Memory B cell (primary cell): ENCODE results near the gene JUND.
A peak's percentile ranks its signal among the peaks of the same experiment; 100 is the strongest.

ENCODE experiments used
- ATAC-seq: fragments of 150-1000 bp; cut with Tn5 transposase; 2 replicates; pipeline ENCODE4 v1.10.0; 2021; ENCODE audit warnings: low read depth, mild to moderate bottlenecking, moderate library complexity
- DNase-seq, 2 donors: peaks; one replicate each; pipeline ENCODE4 v3.0.0; 2022; ENCODE audit warnings: low spot score in 2 of 2
- H3K27ac Mint-ChIP-seq: one replicate; pipeline ENCODE4 v1.8.0; 2022; ENCODE audit warnings: mild to moderate bottlenecking, moderate library complexity, mixed read lengths
- H3K27me3 Mint-ChIP-seq: one replicate; pipeline ENCODE4 v1.8.0; 2022; ENCODE audit warnings: mixed read lengths
- H3K36me3 Mint-ChIP-seq: one replicate; pipeline ENCODE4 v1.8.0; 2022; ENCODE audit warnings: mild to moderate bottlenecking, mixed read lengths
- H3K4me1 Mint-ChIP-seq: one replicate; pipeline ENCODE4 v1.8.0; 2022; ENCODE audit warnings: mixed read lengths
- H3K4me3 Mint-ChIP-seq: one replicate; pipeline ENCODE4 v1.8.0; 2022; ENCODE audit warnings: mild to moderate bottlenecking, moderate library complexity, mixed read lengths
- H3K9me3 Mint-ChIP-seq: one replicate; pipeline ENCODE4 v1.8.0; 2022; ENCODE audit warnings: mixed read lengths

Gene JUND

DNA sequence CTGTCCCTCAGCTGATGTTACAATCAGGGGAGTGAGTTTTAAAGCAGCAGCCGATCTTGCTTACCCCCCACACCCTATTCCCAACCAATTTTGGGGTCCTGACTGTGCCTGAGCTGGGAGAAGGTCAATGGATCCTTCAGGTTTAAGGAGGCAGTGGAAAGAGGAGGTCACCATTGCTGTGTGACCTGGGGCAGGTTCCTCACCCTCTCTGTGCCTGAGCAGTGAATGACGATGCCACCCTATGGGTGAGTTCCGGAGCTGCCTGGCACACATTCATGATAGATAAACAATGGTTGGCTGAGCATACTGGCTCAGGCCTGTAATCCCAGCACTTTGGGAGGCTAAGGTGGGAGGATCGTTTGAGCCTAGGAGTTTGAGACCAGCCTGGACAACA lies 20.3 kb upstream of the JUND start:
- H3K27me3 Mint-ChIP-seq: no peaks in the 10 kb centered on the region
- peaks cover 23% of the 10 kb centered on the region for H3K4me1 Mint-ChIP-seq
- H3K36me3 Mint-ChIP-seq: no peaks in the 10 kb centered on the region
- no peak overlapping the region for H3K4me3 Mint-ChIP-seq
- H3K27ac Mint-ChIP-seq: no peak overlapping the region
- DNase-seq: no peak
- ATAC-seq: no peak
- H3K9me3 Mint-ChIP-seq: no peaks in the 10 kb centered on the region

DNA sequence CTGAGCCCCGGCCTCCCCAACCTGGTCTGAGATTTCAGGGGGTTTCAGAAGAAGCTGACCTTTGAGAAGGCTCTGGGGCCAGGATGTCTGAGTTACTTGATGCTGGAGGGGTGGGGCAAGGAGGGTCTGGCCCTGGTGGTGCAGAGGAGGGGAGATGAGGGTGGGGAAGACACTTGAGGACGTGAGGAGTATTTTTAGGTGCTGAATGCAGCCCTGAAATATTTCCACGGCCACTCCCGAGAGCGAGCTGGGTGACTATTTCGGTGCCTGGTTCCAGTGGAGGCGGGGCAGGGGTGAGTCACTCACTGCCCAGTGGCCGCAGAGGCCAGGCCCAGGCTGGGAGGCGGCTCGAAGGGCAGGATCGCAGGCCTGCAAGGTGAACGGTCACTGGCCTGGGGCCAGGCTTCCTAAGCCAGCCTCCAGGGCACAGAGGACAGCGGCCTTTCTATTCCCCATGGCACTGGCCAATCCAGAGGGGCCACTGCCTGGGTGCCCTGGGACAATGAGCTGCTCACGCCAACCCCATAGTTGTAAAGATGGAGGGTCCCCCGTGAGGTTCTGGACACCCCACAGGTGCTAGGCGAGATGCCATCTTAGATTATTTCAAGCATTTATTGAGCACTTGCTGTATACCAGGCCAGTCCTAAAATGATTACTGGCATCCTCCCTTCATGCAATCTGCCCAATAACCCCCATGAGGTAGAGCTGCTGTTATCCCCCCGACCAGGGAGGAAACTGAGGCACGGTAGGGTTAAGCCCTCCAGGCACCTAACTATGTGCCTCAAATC lies 19.7 kb upstream of the JUND start:
- H3K36me3 Mint-ChIP-seq: no peaks in the 10 kb centered on the region
- H3K4me1 Mint-ChIP-seq: peaks cover 18% of the 10 kb centered on the region
- no peaks in the 10 kb centered on the region for H3K9me3 Mint-ChIP-seq
- H3K27me3 Mint-ChIP-seq: no peaks in the 10 kb centered on the region
- H3K4me3 Mint-ChIP-seq: no peak overlapping the region
- no peak overlapping the region for H3K27ac Mint-ChIP-seq
- DNase-seq: no peak
- no peak for ATAC-seq

DNA sequence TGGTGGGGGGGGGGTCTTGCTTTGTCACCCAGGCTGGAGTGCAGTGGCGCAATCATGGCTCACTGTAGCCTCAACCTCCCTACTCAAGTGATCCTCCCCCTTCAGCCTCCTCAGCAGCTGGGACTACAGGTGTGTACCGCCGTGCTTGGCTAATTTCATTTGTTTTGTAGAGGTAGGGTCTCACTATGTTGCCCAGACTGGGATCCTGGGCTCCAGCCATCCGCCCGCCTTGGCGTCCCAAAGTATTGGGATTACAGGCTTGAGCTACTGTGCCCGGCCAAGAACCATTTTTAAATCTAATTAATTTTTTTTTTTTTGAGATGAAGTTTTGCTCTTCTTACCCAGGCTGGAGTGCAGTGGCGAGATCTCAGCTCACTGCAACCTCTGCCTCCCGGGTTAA lies 18.2 kb upstream of the JUND start:
- no peak overlapping the region for H3K4me3 Mint-ChIP-seq
- H3K36me3 Mint-ChIP-seq: peaks cover 2% of the 10 kb centered on the region
- DNase-seq (no peak), ATAC-seq (no peak)
- H3K4me1 Mint-ChIP-seq: peaks cover 26% of the 10 kb centered on the region
- no peaks in the 10 kb centered on the region for H3K27me3 Mint-ChIP-seq
- H3K9me3 Mint-ChIP-seq: peaks cover 2% of the 10 kb centered on the region
- no peak overlapping the region for H3K27ac Mint-ChIP-seq

DNA sequence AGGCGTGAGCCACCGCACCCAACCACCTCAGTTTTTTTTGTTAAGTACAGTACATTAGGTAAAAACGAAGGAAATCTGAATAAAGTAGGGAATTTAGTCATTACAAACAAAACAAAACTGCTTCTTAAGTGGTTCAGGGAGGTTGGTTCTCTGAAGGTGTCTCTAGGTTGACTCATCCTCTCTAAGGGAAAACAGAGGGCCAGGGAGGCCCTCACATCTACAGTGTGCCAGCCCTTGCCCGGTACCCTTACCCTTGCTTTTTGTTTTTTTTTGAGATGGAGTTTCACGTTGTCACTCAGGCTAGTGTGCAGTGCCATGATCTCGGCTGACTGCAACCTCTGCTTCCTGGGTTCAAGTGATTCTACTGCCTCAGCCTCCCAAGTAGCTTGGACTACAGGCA lies 17.2 kb upstream of the JUND start:
- H3K36me3 Mint-ChIP-seq: peaks cover 2% of the 10 kb centered on the region
- no peak for DNase-seq

DNA sequence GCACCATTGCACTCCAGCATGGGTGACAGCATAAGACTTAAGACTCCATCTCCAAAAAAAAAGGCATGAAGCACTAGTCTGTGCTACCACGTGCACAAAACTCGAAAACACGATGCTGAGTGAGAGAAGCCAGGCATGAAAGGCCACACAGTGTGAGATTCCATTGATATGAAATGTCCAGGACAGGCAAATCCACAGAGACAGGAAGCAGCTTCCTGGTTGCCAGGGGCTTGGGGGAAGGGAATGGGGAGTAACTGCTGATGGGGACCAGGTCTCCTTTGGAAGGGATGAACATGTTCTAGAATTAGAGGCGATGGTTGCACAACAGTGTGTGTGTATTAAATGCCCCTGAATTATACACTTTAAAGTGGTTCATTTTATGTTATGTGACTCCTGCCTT lies 15.9 kb upstream of the JUND start:
- no peak for DNase-seq
- H3K9me3 Mint-ChIP-seq: peaks cover 2% of the 10 kb centered on the region
- no peaks in the 10 kb centered on the region for H3K27me3 Mint-ChIP-seq
- peaks cover 2% of the 10 kb centered on the region for H3K36me3 Mint-ChIP-seq
- peak overlapping the region; percentile 93 for H3K27ac Mint-ChIP-seq
- ATAC-seq: no peak
- peaks cover 29% of the 10 kb centered on the region for H3K4me1 Mint-ChIP-seq
- H3K4me3 Mint-ChIP-seq: no peak overlapping the region

More for the DNA sequence above, 17.2 kb upstream of the JUND start:
- peaks cover 23% of the 10 kb centered on the region for H3K4me1 Mint-ChIP-seq
- H3K4me3 Mint-ChIP-seq: no peak overlapping the region
- no peak for ATAC-seq
- no peaks in the 10 kb centered on the region for H3K27me3 Mint-ChIP-seq
- peaks cover 2% of the 10 kb centered on the region for H3K9me3 Mint-ChIP-seq
- H3K27ac Mint-ChIP-seq: no peak overlapping the region

DNA sequence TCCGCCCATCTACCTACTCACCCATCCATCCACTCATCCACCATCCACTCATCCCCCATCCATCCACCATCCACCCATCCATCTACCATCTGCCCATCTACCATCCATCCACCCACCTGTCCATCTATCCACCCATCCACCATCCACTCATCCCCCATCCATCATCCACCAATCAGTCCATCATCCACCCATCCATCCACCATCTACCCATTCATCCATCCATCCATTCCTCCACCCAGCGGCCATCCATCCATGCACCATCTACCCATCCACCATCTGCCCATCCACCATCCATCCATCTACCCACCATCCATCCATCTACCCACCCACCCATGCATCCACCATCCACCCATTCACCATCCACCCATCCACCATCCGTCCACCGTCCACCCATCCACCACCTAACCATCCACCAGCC lies 13.6 kb upstream of the JUND start:
- DNase-seq: no peak
- no peaks in the 10 kb centered on the region for H3K27me3 Mint-ChIP-seq
- peaks cover 2% of the 10 kb centered on the region for H3K36me3 Mint-ChIP-seq
- H3K9me3 Mint-ChIP-seq: peaks cover 2% of the 10 kb centered on the region
- ATAC-seq: no peak
- peaks cover 41% of the 10 kb centered on the region for H3K4me1 Mint-ChIP-seq
- peak overlapping the region; percentile 93 for H3K27ac Mint-ChIP-seq
- H3K4me3 Mint-ChIP-seq: no peak overlapping the region

DNA sequence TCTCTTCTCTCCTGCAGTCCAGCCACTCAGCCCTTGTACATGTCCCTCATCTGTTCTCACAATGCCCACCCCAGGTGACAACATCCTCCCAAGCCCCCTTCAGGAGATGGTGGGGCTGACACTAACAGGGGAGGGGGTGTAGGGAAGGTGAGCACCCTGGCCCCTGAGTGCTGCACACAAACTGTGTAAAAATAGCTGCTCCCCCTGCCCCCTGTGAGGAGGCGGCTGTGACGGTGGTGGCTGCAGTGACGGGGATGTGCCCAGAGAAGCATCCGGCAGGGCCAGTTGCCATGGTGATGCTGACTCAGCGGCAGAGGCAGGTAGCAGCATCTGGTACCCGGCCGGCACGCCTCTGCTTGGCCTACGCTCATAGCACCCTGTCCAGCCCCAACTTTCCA lies 13.0 kb upstream of the JUND start:
- ATAC-seq (peak; percentile 61), DNase-seq (peak; percentile 65 to 78)
- Mint-ChIP-seq H3K9me3 (peaks cover 2% of the 10 kb centered on the region), H3K4me3 (peak overlapping the region; percentile 67), H3K4me1 (peaks cover 46% of the 10 kb centered on the region), H3K27me3 (no peaks in the 10 kb centered on the region), H3K27ac (peak overlapping the region; percentile 93), H3K36me3 (peaks cover 2% of the 10 kb centered on the region)

DNA sequence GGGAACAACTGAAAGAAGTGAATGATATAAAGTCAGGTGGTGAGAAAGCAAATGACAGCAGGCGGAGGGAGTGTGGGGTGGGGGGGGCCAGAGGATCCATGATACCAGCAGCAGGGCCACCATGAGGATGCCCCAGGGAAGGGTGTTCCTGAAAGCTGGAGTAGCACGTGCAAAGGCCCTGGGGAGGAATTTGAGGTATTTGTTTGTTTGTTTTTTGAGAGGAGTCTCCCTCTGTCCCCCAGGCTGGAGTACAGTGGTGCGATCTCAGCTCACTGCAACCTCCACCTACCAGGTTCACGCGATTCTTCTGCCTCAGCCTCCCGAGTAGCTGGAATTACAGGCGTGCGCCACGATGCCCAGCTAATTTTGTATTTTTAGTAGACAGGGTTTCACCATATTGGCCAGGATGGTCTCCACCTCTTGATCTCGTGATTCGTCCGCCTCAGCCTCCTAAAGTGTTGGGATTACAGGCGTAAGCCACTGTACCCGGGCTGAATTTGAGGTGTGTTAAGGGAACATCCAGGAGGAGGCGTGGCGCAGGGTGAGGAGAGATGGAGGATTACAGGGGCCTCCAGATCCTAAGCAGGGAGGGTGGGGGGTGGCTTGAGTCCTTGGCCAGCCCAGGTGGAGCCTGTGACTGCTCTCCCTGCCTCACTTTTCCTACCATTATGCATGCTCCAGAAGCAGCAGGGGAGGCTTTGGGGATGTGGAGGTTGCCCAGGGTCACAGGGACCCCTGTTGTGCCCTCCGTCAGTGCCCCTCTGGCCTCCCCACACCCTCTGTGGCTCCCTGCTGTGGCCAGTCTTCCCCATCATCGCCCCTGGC lies 12.4 kb upstream of the JUND start:
- peaks cover 48% of the 10 kb centered on the region for H3K4me1 Mint-ChIP-seq

DNA sequence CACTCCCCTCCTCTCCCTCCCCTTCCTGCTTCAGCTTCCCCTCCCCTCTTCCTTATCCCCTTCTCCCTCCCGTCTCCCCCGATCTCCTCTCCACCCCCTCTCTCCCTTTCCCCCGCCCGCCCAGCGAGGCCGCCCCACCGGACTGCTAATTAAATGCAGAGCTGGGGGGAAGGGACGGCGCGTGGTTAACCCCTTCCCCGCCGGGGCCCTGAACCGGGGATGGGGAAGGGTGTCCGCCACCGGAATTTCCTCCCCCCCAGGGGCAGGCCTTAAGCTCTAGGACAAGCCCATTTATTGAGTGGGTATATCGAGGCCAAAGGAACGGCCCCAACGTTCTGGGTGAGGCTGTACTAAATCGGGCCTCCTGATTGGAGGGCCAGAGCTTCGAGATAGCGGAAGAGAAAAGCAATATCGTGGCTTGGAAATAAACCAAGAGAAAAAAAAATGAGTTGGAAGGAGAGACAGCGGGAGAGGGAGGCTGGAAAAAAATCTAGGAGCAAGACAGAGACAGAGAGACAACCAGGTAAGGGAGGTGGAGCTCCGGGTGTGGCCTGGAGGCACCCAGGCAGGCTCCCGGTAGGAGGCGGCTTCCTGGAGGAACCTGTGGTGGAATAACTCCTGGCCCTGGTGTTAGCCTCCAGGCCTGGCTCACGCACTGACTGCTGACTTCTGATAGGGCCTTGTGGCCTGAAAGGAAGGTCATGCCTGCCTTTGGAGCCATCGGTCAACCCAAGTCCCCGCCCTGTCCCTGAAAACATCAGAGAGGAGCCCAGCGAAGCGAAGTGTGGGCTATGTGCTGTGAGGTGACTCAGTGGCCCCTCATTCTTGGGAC lies 11.6 kb upstream of the JUND start:
- Mint-ChIP-seq H3K9me3 (peaks cover 2% of the 10 kb centered on the region), H3K36me3 (peaks cover 2% of the 10 kb centered on the region), H3K27ac (peak overlapping the region; percentile 91), H3K4me3 (peak overlapping the region; percentile 90), H3K27me3 (no peaks in the 10 kb centered on the region), H3K4me1 (peaks cover 48% of the 10 kb centered on the region)
- no peak for DNase-seq
- no peak for ATAC-seq

More for the DNA sequence above, 12.4 kb upstream of the JUND start:
- ATAC-seq (no peak), DNase-seq (no peak)
- peaks cover 2% of the 10 kb centered on the region for H3K9me3 Mint-ChIP-seq
- peaks cover 2% of the 10 kb centered on the region for H3K36me3 Mint-ChIP-seq
- H3K4me3 Mint-ChIP-seq: peak overlapping the region; percentile 90
- peak overlapping the region; percentile 93 for H3K27ac Mint-ChIP-seq
- H3K27me3 Mint-ChIP-seq: no peaks in the 10 kb centered on the region

DNA sequence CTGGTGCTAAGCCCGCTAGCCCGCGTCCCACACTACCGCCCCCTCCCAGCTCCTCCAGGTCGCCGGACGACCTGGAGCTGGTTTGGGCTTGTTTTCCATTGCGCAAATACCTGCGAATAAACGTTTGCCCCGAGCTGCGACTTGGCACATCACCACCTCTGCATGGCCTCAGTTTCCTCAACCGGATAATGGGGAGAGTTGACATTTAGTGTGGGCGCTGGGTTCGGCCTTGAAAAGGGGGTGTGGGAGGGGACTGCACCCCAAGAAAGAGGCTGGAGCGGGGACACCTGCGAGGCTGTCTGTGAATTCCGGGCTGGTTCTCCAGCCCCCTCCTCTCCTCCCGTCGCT lies 11.0 kb upstream of the JUND start:
- Mint-ChIP-seq H3K27me3 (no peaks in the 10 kb centered on the region), H3K9me3 (peaks cover 2% of the 10 kb centered on the region), H3K4me3 (peak overlapping the region; percentile 90), H3K4me1 (peaks cover 48% of the 10 kb centered on the region), H3K27ac (peak overlapping the region; percentile 91), H3K36me3 (peaks cover 2% of the 10 kb centered on the region)
- DNase-seq (no peak), ATAC-seq (no peak)

DNA sequence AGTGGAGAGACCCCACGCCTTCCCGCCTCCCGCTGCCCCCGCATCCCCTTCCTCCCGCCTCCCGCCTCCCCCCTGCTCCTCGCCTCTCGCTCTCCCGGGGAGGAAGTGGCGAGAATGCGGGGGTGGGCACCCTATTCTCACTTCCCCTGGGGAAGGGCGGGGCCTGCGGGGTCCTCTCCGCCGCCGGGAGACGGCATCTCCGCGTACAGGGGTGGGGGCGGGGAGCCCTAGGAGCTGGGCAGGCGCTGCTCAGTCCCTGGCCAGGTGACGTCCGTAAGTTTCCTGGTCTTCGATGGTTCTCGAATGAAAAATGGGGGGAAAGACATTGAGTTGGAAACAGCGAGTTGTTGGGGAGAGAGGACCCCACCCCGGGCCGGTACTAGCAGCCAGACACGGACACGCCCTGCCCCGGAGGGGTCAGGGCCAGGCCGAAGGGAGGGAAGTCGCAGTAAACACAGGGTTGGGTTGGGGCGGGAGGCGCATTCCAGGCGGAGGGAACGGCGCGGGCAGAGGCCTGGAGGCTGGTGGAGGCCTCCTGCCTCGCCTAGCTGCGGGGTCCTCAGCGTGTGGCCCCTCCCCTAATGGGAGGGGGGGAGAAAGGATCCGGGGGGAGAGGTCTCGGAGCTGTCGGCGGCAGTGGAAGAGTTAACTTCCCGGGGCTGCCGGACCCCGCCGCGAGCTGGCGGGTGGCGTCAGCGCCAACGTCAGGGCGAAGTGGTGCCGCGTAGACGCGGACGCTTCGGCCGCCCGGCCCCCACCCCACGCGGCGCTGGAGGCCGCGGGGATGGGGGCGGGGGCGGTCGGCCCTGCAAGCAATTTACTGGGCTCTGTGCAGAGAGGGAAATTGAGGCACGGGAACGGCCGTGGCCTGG lies 10.4 kb upstream of the JUND start:
- peaks cover 48% of the 10 kb centered on the region for H3K4me1 Mint-ChIP-seq
- peak; percentile 58 for ATAC-seq
- H3K27ac Mint-ChIP-seq: peak overlapping the region; percentile 91
- H3K9me3 Mint-ChIP-seq: peaks cover 2% of the 10 kb centered on the region
- H3K27me3 Mint-ChIP-seq: no peaks in the 10 kb centered on the region
- peaks cover 2% of the 10 kb centered on the region for H3K36me3 Mint-ChIP-seq
- H3K4me3 Mint-ChIP-seq: peak overlapping the region; percentile 90
- DNase-seq: peak; percentile 76 to 84

DNA sequence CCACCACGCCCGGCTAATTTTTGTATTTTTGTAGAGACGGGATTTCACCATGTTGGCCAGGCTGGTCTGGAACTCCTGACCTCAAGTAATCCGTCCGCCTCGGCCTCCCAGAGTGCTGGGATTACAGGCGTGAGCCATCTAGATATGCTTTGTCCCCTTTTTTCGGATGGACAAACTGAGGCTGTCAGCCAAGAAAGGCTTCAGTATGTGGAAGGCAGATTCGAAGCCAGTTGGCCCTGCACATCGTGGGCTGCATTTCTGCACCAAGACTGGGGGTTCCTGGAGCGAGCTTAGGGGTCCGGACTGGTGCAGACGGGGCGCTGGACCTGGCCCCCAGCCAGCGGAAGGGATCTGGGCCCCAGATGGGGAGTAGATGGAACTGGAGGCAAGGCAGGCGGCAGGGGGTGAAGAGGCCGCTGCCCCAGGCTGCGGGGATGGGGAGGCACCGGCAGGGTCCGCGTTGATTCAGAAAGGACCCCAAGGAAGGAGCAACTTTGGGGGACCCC lies 9.7 kb upstream of the JUND start:
- ATAC-seq (no peak), DNase-seq (no peak)
- peak overlapping the region; percentile 90 for H3K4me3 Mint-ChIP-seq
- H3K36me3 Mint-ChIP-seq: peaks cover 2% of the 10 kb centered on the region
- peaks cover 2% of the 10 kb centered on the region for H3K9me3 Mint-ChIP-seq
- no peaks in the 10 kb centered on the region for H3K27me3 Mint-ChIP-seq
- peaks cover 49% of the 10 kb centered on the region for H3K4me1 Mint-ChIP-seq
- peak overlapping the region; percentile 91 for H3K27ac Mint-ChIP-seq
